SK-N-SH (cell line): Measurements from ENCODE around the gene AKR1A1. TPM values are rescaled to one million over a fixed set of nuclear protein-coding genes. Genes with fewer than 3 reads are reported as not detected.

Experiments
- CTCF ChIA-PET: fragments of 300-600, 350-600 bp; formaldehyde crosslinking; extraction: SDS; loops from one replicate; lab custom pipeline; 2021; lab: Yijun Ruan, JAX
- POLR2A ChIA-PET: fragments of 350-600 bp; sonication (Branson Sonifier 250); formaldehyde crosslinking; extraction: SDS; loops from one replicate; lab custom pipeline; 2020; ENCODE audit warnings: antibody characterized with exemption, inconsistent platforms; lab: Yijun Ruan, JAX
- DNase-seq: peaks from one replicate; pipeline ENCODE4 v3.0.0; 2012
- H2AFZ ChIP-seq: fragments of 200-600 bp; sonication (generic); 2 replicates; pipeline ENCODE4 v1.8.1; 2016; ENCODE audit warnings: antibody characterized with exemption, mild to moderate bottlenecking, low read depth
- H3F3A ChIP-seq: fragments of 200-600 bp; sonication (generic); replicated peaks from 2 replicates; pipeline ENCODE3; 2016; ENCODE audit warnings: antibody characterized with exemption, mild to moderate bottlenecking; ENCODE audit not compliant: insufficient read depth
- H3K27ac ChIP-seq, 2 experiments: fragments of 200-500 bp in 1 of 2; fragments of 200-600 bp in 1 of 2; sonication (Bioruptor generic) in 1 of 2; sonication (generic), shearing (Covaris generic) in 1 of 2; 2 replicates each; pipeline versions ENCODE4 v1.5.1 to v1.6.1; 2014 to 2016; ENCODE audit warnings: low read depth in 2 of 2, inconsistent platforms in 1 of 2, low read length in 1 of 2, mild to moderate bottlenecking in 1 of 2, mixed read lengths in 1 of 2
- H3K27me3 ChIP-seq: fragments of 200-600 bp; sonication (generic), shearing (Covaris generic); 2 replicates; pipeline ENCODE4 v1.6.1; 2016; ENCODE audit warnings: mixed run types; ENCODE audit not compliant: insufficient read depth
- H3K36me3 ChIP-seq, 2 experiments: fragments of 200-500 bp in 1 of 2; fragments of 200-600 bp in 1 of 2; sonication (Bioruptor generic) in 1 of 2; sonication (generic) in 1 of 2; replicated peaks in 1 of 2; 2 replicates each; pipeline versions ENCODE3 to v1.5.1; 2014 to 2016; ENCODE audit warnings: low read length in 1 of 2, mild to moderate bottlenecking in 1 of 2; ENCODE audit not compliant: insufficient read depth in 2 of 2, control insufficient read depth in 1 of 2
- H3K4me1 ChIP-seq, 2 experiments: fragments of 200-500 bp in 1 of 2; fragments of 200-600 bp in 1 of 2; sonication (Bioruptor generic) in 1 of 2; sonication (generic), shearing (Covaris generic) in 1 of 2; 2 replicates each; pipeline versions ENCODE4 v1.5.1 to v1.6.1; 2014 to 2016; ENCODE audit warnings: low read depth in 1 of 2, low read length in 1 of 2, mixed run types in 1 of 2; ENCODE audit not compliant: insufficient read depth in 2 of 2, control insufficient read depth in 1 of 2
- H3K4me2 ChIP-seq: fragments of 200-600 bp; sonication (generic), shearing (Covaris generic); 2 replicates; pipeline ENCODE4 v1.6.1; 2017; ENCODE audit warnings: mixed run types
- H3K4me3 ChIP-seq, 2 experiments: fragments of 200-500 bp in 1 of 2; fragments of 200-600 bp in 1 of 2; sonication (Bioruptor generic) in 1 of 2; sonication (generic), shearing (Covaris generic) in 1 of 2; 2 replicates each; pipeline versions ENCODE4 v1.5.1 to v1.8.1; 2014 to 2016; ENCODE audit warnings: low read depth in 2 of 2, inconsistent platforms in 1 of 2, low read length in 1 of 2, mild to moderate bottlenecking in 1 of 2, mixed read lengths in 1 of 2, moderate library complexity in 1 of 2
- H3K79me2 ChIP-seq: fragments of 200-600 bp; sonication (generic); 2 replicates; pipeline ENCODE4 v1.8.1; 2017; ENCODE audit warnings: mild to moderate bottlenecking; ENCODE audit not compliant: insufficient read depth
- H3K9ac ChIP-seq: fragments of 200-600 bp; sonication (generic); 2 replicates; pipeline ENCODE4 v1.6.1; 2017; ENCODE audit warnings: mixed run types
- H3K9me2 ChIP-seq: fragments of 200-600 bp; sonication (generic); 2 replicates; pipeline ENCODE4 v1.6.1; 2017; ENCODE audit warnings: mixed run types
- H3K9me3 ChIP-seq: fragments of 200-600 bp; sonication (generic); 2 replicates; pipeline ENCODE4 v1.6.1; 2017; ENCODE audit warnings: mixed run types, mild to moderate bottlenecking, moderate library complexity
- H4K20me1 ChIP-seq: fragments of 200-600 bp; sonication (generic); 2 replicates; pipeline ENCODE4 v1.6.1; 2017; ENCODE audit warnings: mild to moderate bottlenecking, mixed run types; ENCODE audit not compliant: insufficient read depth
- CHD2 ChIP-seq: fragments of 150-350 bp; IDR thresholded peaks from 2 replicates; pipeline ENCODE4 v1.6.1; 2018; ENCODE audit warnings: low read length; ENCODE audit not compliant: partially characterized antibody
- ELF1 ChIP-seq: IDR thresholded peaks from 2 replicates; pipeline ENCODE4 v1.4.0; 2012
- FOSL2 ChIP-seq: IDR thresholded peaks from 2 replicates; pipeline ENCODE4 v1.4.0; 2012; ENCODE audit warnings: low read depth, mild to moderate bottlenecking, moderate library complexity, borderline replicate concordance
- FOXJ3 ChIP-seq: sonication (generic); formaldehyde crosslinking; IDR thresholded peaks from 2 replicates; pipeline ENCODE4 v1.5.1; 2020; ENCODE audit warnings: mild to moderate bottlenecking, missing genetic modification reagents
- FOXM1 ChIP-seq: IDR thresholded peaks from 2 replicates; pipeline ENCODE4 v1.4.0; 2012; ENCODE audit warnings: low read depth, mild to moderate bottlenecking
- GABPA ChIP-seq: IDR thresholded peaks from 2 replicates; pipeline ENCODE4 v1.4.0; 2012; ENCODE audit warnings: low read depth, mild to moderate bottlenecking
- GATA2 ChIP-seq: sonication (generic); formaldehyde crosslinking; IDR thresholded peaks from 2 replicates; pipeline ENCODE4 v1.5.0; 2020; ENCODE audit warnings: mild to moderate bottlenecking, missing genetic modification reagents
- NFIC ChIP-seq: IDR thresholded peaks from 2 replicates; pipeline ENCODE4 v1.4.0; 2012; ENCODE audit warnings: borderline replicate concordance
- POLR2AphosphoS5 ChIP-seq: IDR thresholded peaks from 2 replicates; pipeline ENCODE4 v1.6.1; 2012; ENCODE audit warnings: low read depth, low read length
- SIN3A ChIP-seq: IDR thresholded peaks from 2 replicates; pipeline ENCODE4 v1.6.1; 2012; ENCODE audit warnings: low read depth, mild to moderate bottlenecking, low read length, moderate library complexity, borderline replicate concordance
- SMC3 ChIP-seq: IDR thresholded peaks from 2 replicates; pipeline ENCODE4 v1.6.1; 2012; ENCODE audit warnings: low read depth, low read length, improper control_type of control experiment
- TCF12 ChIP-seq: IDR thresholded peaks from 2 replicates; pipeline ENCODE4 v1.4.0; 2012
- TEAD4 ChIP-seq: IDR thresholded peaks from 2 replicates; pipeline ENCODE4 v1.4.0; 2012; ENCODE audit warnings: mild to moderate bottlenecking, borderline replicate concordance; ENCODE audit not compliant: insufficient read depth
- YY1 ChIP-seq: IDR thresholded peaks from 2 replicates; pipeline ENCODE4 v1.4.0; 2012; ENCODE audit warnings: low read depth, mild to moderate bottlenecking
- WGBS: methylation state at CpG from one replicate; pipeline ENCODE4 v1.1.6; 2017; ENCODE audit warnings: low lambda C conversion rate; 5-methylcytosine and 5-hydroxymethylcytosine counted together
- polyA plus RNA-seq, 3 experiments: library from polyadenylated mRNA; depleted of rRNA; stranded (reverse); fragments of >200 nt; gene quantifications; 2 replicates each; pipeline ENCODE4 v1.2.3, GENCODE V29; 2012
- TF ChIP-seq, protein P1 (sequence below): IDR thresholded peaks from 2 replicates; pipeline ENCODE4 v1.4.0; 2012; ENCODE audit warnings: low read depth
- TF ChIP-seq, protein P2 (sequence below): IDR thresholded peaks from 2 replicates; pipeline ENCODE4; 2012
- TF ChIP-seq, protein P3 (sequence below): fragments of 150-350 bp; IDR thresholded peaks from 2 replicates; pipeline ENCODE4 v1.6.1; 2016; ENCODE audit warnings: mild to moderate bottlenecking, low read depth, low read length
- TF ChIP-seq, protein P4 (sequence below): IDR thresholded peaks from 2 replicates; pipeline ENCODE4 v1.6.1; 2012; ENCODE audit warnings: mild to moderate bottlenecking, low read depth, low read length, moderate library complexity

The AKR1A1 gene
- polyA plus RNA-seq, 1 of the 3 experiments (the other 2 are of a cell fraction): 156 TPM

DNA sequence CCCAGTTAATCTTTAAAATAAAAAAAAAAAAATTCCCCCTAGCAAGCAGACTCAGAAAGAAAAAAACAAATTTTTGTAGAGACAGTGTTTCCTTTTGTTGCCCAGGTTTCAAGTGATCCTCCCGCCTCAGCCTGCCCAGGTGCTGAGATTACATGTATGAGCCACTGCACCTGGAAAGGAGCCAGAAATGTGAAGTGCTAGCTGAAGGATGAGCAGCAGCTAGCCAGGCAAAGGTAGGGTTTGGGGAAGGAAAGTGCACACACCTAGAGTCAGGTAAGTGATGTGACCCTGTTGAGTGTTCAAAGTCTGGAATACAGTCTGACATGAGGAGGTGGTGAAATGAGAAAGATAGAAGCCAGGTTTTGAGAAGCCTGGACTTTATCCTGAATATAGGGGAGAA lies 1.7 kb downstream of the AKR1A1 start:
- H3K9ac ChIP-seq: no peak overlapping the region
- H3K36me3 ChIP-seq: peaks cover 0 to 11% of the 10 kb centered on the region in 2 experiments
- ChIA-PET CTCF (interaction anchor here (2.3 to 3.6 kb wide), 3 partner anchors 17 to 40 kb away, joined by 10 to 20 read pairs (median 17); no protein-coding TSS in a partner anchor), POLR2A (interaction anchor here (2.4 kb wide), 1 partner anchor 31 kb away, joined by 47 read pairs; the partner anchor contains the start of gene PRDX1)
- no peaks in the 10 kb centered on the region for H3K9me3 ChIP-seq
- no peaks in the 10 kb centered on the region for H3K27me3 ChIP-seq
- no peak overlapping the region for H2AFZ ChIP-seq
- no peak overlapping the region for H3K4me3 ChIP-seq
- peaks cover 41% of the 10 kb centered on the region for H3K79me2 ChIP-seq
- H4K20me1 ChIP-seq: no peaks in the 10 kb centered on the region
- no peak for DNase-seq
- H3K4me2 ChIP-seq: peak overlapping the region; percentile 76
- H3K9me2 ChIP-seq: no peaks in the 10 kb centered on the region
- 90% methylated on average over 1 of the region's 1 CpG for WGBS
- H3K27ac ChIP-seq: no peak overlapping the region
- TF ChIP-seq SIN3A (no peak), POLR2AphosphoS5 (no peak), YY1 (no peak), TCF12 (no peak), SMC3 (no peak), GABPA (no peak), FOSL2 (no peak), CHD2 (no peak), FOXJ3 (CRISPR knock-in tag) (no peak), FOXM1 (no peak), ELF1 (no peak), NFIC (no peak), TEAD4 (no peak), GATA2 (CRISPR knock-in tag) (no peak)
- TF ChIP-seq, protein P1, sequence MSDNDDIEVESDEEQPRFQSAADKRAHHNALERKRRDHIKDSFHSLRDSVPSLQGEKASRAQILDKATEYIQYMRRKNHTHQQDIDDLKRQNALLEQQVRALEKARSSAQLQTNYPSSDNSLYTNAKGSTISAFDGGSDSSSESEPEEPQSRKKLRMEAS: no peak
- TF ChIP-seq, protein P2, sequence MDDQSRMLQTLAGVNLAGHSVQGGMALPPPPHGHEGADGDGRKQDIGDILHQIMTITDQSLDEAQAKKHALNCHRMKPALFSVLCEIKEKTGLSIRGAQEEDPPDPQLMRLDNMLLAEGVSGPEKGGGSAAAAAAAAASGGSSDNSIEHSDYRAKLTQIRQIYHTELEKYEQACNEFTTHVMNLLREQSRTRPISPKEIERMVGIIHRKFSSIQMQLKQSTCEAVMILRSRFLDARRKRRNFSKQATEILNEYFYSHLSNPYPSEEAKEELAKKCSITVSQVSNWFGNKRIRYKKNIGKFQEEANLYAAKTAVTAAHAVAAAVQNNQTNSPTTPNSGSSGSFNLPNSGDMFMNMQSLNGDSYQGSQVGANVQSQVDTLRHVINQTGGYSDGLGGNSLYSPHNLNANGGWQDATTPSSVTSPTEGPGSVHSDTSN: no peak
- TF ChIP-seq, protein P3, sequence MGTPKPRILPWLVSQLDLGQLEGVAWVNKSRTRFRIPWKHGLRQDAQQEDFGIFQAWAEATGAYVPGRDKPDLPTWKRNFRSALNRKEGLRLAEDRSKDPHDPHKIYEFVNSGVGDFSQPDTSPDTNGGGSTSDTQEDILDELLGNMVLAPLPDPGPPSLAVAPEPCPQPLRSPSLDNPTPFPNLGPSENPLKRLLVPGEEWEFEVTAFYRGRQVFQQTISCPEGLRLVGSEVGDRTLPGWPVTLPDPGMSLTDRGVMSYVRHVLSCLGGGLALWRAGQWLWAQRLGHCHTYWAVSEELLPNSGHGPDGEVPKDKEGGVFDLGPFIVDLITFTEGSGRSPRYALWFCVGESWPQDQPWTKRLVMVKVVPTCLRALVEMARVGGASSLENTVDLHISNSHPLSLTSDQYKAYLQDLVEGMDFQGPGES: no peak
- TF ChIP-seq, protein P4, sequence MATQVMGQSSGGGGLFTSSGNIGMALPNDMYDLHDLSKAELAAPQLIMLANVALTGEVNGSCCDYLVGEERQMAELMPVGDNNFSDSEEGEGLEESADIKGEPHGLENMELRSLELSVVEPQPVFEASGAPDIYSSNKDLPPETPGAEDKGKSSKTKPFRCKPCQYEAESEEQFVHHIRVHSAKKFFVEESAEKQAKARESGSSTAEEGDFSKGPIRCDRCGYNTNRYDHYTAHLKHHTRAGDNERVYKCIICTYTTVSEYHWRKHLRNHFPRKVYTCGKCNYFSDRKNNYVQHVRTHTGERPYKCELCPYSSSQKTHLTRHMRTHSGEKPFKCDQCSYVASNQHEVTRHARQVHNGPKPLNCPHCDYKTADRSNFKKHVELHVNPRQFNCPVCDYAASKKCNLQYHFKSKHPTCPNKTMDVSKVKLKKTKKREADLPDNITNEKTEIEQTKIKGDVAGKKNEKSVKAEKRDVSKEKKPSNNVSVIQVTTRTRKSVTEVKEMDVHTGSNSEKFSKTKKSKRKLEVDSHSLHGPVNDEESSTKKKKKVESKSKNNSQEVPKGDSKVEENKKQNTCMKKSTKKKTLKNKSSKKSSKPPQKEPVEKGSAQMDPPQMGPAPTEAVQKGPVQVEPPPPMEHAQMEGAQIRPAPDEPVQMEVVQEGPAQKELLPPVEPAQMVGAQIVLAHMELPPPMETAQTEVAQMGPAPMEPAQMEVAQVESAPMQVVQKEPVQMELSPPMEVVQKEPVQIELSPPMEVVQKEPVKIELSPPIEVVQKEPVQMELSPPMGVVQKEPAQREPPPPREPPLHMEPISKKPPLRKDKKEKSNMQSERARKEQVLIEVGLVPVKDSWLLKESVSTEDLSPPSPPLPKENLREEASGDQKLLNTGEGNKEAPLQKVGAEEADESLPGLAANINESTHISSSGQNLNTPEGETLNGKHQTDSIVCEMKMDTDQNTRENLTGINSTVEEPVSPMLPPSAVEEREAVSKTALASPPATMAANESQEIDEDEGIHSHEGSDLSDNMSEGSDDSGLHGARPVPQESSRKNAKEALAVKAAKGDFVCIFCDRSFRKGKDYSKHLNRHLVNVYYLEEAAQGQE: no peak
- TF ChIP-seq, all 33 proteins: peak for 0
- Histone ChIP-seq H3K4me1 (peaks cover 6 to 13% of the 10 kb centered on the region in 2 experiments; a peak in 2 of 4 replicates), H3F3A (no peaks in the 10 kb centered on the region)
